ENCODE data around the gene CABCOCO1. TPM values are rescaled to one million over a fixed set of nuclear protein-coding genes. Genes with fewer than 3 reads are reported as not detected.

Gene CABCOCO1, protein sequence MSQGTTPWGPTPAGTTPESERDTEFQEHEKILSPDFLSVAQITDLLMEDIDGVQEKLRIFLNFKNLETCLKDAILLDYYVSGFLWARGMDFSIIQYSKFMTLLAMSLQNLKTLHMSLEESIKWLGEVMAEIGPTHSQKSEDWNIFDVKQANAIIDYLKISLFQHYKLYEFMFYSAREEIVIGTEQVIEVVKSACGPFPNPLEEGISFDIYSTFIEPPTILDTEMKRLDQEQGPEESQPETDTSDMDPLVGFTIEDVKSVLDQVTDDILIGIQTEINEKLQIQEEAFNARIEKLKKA
- 1.4 TPM for polyA plus RNA-seq (2013, experiment 1 of 2)
- polyA plus RNA-seq (2013, experiment 2 of 2): 1.4 TPM

DNA sequence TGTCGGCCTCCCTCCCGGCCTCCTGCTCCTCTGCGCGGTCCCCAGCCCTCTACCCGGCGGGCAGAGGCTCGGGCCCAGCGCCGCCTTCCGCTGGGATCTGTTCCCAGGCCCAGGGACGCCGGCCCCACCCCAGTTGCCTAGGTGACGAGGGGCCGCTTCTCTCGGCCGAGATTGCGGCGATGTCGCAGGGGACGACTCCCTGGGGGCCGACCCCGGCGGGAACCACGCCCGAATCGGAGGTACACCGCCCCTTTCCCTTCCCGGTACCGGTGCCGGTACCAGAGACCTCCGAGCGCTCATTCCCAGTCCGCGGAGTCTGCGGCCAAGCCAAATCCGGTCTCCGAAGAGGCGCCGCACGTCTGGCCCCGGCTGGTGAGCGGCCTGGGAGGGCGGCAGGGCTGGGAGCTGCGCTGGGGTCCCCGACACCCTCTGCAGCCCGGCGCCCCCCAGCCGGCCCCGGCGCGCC lies at the start of gene CABCOCO1:
CABCOCO1 (plus strand) TSS at position 136 of the 466 bp plus-strand sequence; CDS start at position 180, 44 bp downstream.
- WGBS, 2 experiments (ENCODE audit: insufficient coverage in 2 of 2): 1 to 3% methylated on average over 38 to 45 of the region's 51 CpGs
- Histone ChIP-seq H3K4me1 (ENCODE audit: control insufficient read depth, insufficient read depth, low read length, poor library complexity, severe bottlenecking) (no peaks in the 10 kb centered on the region), H3K4me3 (ENCODE audit: extremely low read depth, insufficient read depth, low read length, poor library complexity, severe bottlenecking) (peak within 1 kb of the TSS; percentile 52), H3K27ac (ENCODE audit: low read depth, low read length, severe bottlenecking) (peak within 1 kb of the TSS; percentile 48), H3K36me3 (ENCODE audit: control insufficient read depth, insufficient read depth, low read length) (no peaks in the 10 kb centered on the region), H3K9me3 (ENCODE audit: control insufficient read depth, low read length) (no peaks in the 10 kb centered on the region)

- no peaks in the 10 kb centered on the region for H3K4me1 ChIP-seq (ENCODE audit: control insufficient read depth, insufficient read depth, low read length, poor library complexity, severe bottlenecking)
- no peak overlapping the region for H3K27ac ChIP-seq (ENCODE audit: low read depth, low read length, severe bottlenecking)
- no CpG with 5 or more reads among the region's 2 CpGs for WGBS, 2 experiments (ENCODE audit: insufficient coverage in 2 of 2)
- no peak overlapping the region for H3K4me3 ChIP-seq (ENCODE audit: extremely low read depth, insufficient read depth, low read length, poor library complexity, severe bottlenecking)
- no peaks in the 10 kb centered on the region for H3K9me3 ChIP-seq (ENCODE audit: control insufficient read depth, low read length)
- H3K36me3 ChIP-seq (ENCODE audit: control insufficient read depth, insufficient read depth, low read length): no peaks in the 10 kb centered on the region
These were observed 49.1 kb upstream of the CABCOCO1 start for GRCh38 chr10:61613665-61614064.

DNA sequence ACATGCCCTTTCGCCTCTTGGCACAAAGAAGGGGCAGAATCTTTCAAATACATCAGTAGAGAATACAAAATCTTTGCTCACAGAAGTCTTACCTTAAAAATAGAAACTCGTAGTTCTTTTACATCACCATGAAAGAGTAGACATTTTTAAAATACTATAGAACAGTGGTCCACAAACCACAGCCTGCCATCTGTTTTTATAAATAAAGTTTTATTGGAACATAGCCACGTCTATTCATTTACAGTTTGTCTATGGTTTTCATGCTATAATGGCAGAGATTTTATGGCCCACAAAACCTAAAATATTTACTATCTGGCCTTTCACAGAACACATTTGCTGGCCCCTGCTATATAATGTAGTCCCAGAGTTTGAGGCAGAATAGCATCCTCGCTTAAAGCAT lies 46.1 kb upstream of the CABCOCO1 start:
- no peaks in the 10 kb centered on the region for H3K9me3 ChIP-seq (ENCODE audit: control insufficient read depth, low read length)
- no peak overlapping the region for H3K27ac ChIP-seq (ENCODE audit: low read depth, low read length, severe bottlenecking)
- no peaks in the 10 kb centered on the region for H3K4me1 ChIP-seq (ENCODE audit: control insufficient read depth, insufficient read depth, low read length, poor library complexity, severe bottlenecking)
- WGBS, 2 experiments (ENCODE audit: insufficient coverage in 2 of 2): 83 to 87% methylated on average over 2 to 3 of the region's 4 CpGs
- H3K36me3 ChIP-seq (ENCODE audit: control insufficient read depth, insufficient read depth, low read length): no peaks in the 10 kb centered on the region
- no peak overlapping the region for H3K4me3 ChIP-seq (ENCODE audit: extremely low read depth, insufficient read depth, low read length, poor library complexity, severe bottlenecking)

DNA sequence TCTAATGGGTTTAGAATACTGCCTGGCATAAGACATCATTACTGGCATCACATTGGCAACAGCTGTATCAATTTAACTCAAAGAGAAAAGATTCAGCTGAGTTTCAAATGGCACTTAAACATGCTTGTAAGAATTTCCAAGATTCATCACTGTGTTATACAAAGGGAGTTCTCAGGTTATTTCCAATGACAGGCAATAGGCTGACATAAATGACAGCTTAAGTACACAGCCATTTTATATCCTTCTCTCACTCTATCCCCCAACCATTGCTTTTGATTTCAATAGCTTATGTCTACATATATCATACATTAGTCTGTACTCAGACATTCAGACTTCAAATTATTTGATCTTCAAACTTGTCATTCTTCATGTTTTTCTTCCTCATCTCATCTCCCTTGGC lies 45.5 kb upstream of the CABCOCO1 start:
- no peak overlapping the region for H3K4me3 ChIP-seq (ENCODE audit: extremely low read depth, insufficient read depth, low read length, poor library complexity, severe bottlenecking)
- H3K9me3 ChIP-seq (ENCODE audit: control insufficient read depth, low read length): no peaks in the 10 kb centered on the region
- no peaks in the 10 kb centered on the region for H3K36me3 ChIP-seq (ENCODE audit: control insufficient read depth, insufficient read depth, low read length)
- no peaks in the 10 kb centered on the region for H3K4me1 ChIP-seq (ENCODE audit: control insufficient read depth, insufficient read depth, low read length, poor library complexity, severe bottlenecking)
- H3K27ac ChIP-seq (ENCODE audit: low read depth, low read length, severe bottlenecking): no peak overlapping the region

DNA sequence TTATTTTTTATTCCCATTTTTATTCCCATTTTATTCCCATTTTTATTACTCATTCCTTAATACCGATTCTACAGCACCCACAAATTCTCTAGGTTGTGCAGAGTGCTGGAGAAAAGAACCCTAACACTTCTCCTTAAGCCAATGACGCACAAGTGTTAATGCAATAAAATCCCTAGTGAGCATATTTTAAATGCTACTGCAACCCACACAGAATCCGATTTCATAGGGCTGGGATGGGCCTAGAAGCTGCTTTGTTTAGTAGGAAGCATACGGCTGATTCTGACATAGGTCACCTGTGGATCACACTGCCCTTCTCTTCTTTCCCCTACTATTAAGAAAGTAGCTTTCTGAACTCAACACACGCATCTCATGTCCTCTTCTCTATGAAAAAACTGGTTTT lies 45.1 kb upstream of the CABCOCO1 start:
- H3K4me3 ChIP-seq (ENCODE audit: extremely low read depth, insufficient read depth, low read length, poor library complexity, severe bottlenecking): no peak overlapping the region

GRCh38 chr10:61618388-61618961 lies 44.3 kb upstream of the CABCOCO1 start:
- 88% methylated on average over 1 of the region's 2 CpGs; no CpG with 5 or more reads in 1 of the 2 experiments for WGBS, 2 experiments (ENCODE audit: insufficient coverage in 2 of 2)
- Histone ChIP-seq H3K36me3 (ENCODE audit: control insufficient read depth, insufficient read depth, low read length) (no peaks in the 10 kb centered on the region), H3K4me1 (ENCODE audit: control insufficient read depth, insufficient read depth, low read length, poor library complexity, severe bottlenecking) (no peaks in the 10 kb centered on the region), H3K9me3 (ENCODE audit: control insufficient read depth, low read length) (no peaks in the 10 kb centered on the region), H3K27ac (ENCODE audit: low read depth, low read length, severe bottlenecking) (no peak overlapping the region), H3K4me3 (ENCODE audit: extremely low read depth, insufficient read depth, low read length, poor library complexity, severe bottlenecking) (no peak overlapping the region)

More for the DNA sequence above, 45.1 kb upstream of the CABCOCO1 start:
- no peaks in the 10 kb centered on the region for H3K4me1 ChIP-seq (ENCODE audit: control insufficient read depth, insufficient read depth, low read length, poor library complexity, severe bottlenecking)
- no peaks in the 10 kb centered on the region for H3K9me3 ChIP-seq (ENCODE audit: control insufficient read depth, low read length)
- 96 to 100% methylated on average over 1 to 3 of the region's 5 CpGs for WGBS, 2 experiments (ENCODE audit: insufficient coverage in 2 of 2)
- H3K36me3 ChIP-seq (ENCODE audit: control insufficient read depth, insufficient read depth, low read length): no peaks in the 10 kb centered on the region
- H3K27ac ChIP-seq (ENCODE audit: low read depth, low read length, severe bottlenecking): no peak overlapping the region

- no peaks in the 10 kb centered on the region for H3K9me3 ChIP-seq (ENCODE audit: control insufficient read depth, low read length)
- no peak overlapping the region for H3K27ac ChIP-seq (ENCODE audit: low read depth, low read length, severe bottlenecking)
These were observed 42.2 kb upstream of the CABCOCO1 start for GRCh38 chr10:61620506-61620905.

GRCh38 chr10:61621605-61622051 lies 41.1 kb upstream of the CABCOCO1 start:
- peaks cover 4% of the 10 kb centered on the region for H3K9me3 ChIP-seq (ENCODE audit: control insufficient read depth, low read length)
- no peaks in the 10 kb centered on the region for H3K4me1 ChIP-seq (ENCODE audit: control insufficient read depth, insufficient read depth, low read length, poor library complexity, severe bottlenecking)
- WGBS, 2 experiments (ENCODE audit: insufficient coverage in 2 of 2): 79 to 89% methylated on average over 8 to 10 of the region's 10 CpGs
- H3K36me3 ChIP-seq (ENCODE audit: control insufficient read depth, insufficient read depth, low read length): no peaks in the 10 kb centered on the region
- H3K27ac ChIP-seq (ENCODE audit: low read depth, low read length, severe bottlenecking): no peak overlapping the region
- H3K4me3 ChIP-seq (ENCODE audit: extremely low read depth, insufficient read depth, low read length, poor library complexity, severe bottlenecking): no peak overlapping the region

More at GRCh38 chr10:61620506-61620905, 42.2 kb upstream of the CABCOCO1 start:
- no peaks in the 10 kb centered on the region for H3K4me1 ChIP-seq (ENCODE audit: control insufficient read depth, insufficient read depth, low read length, poor library complexity, severe bottlenecking)
- H3K36me3 ChIP-seq (ENCODE audit: control insufficient read depth, insufficient read depth, low read length): no peaks in the 10 kb centered on the region
- H3K4me3 ChIP-seq (ENCODE audit: extremely low read depth, insufficient read depth, low read length, poor library complexity, severe bottlenecking): no peak overlapping the region

DNA sequence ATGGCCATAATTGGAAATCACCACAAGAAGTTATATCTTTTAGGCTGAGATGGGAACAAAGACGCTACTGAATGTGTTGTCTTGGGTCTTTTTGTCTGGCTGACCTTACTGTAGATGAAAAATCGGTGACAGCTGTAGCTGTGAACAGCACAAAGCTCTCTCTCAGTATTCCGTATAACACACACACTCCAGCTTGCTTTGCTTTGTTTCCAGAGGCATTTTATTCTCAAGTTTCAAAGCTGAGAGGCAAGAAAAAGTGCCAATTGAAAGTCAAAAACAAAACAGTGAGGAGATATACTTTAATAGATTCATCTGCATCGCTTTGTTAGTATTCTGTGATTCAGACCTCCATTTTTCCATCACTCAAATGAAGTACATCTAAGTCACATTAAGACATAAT lies 39.6 kb upstream of the CABCOCO1 start:
- no peaks in the 10 kb centered on the region for H3K4me1 ChIP-seq (ENCODE audit: control insufficient read depth, insufficient read depth, low read length, poor library complexity, severe bottlenecking)
- no peak overlapping the region for H3K4me3 ChIP-seq (ENCODE audit: extremely low read depth, insufficient read depth, low read length, poor library complexity, severe bottlenecking)
- H3K9me3 ChIP-seq (ENCODE audit: control insufficient read depth, low read length): peaks cover 4% of the 10 kb centered on the region
- peak overlapping the region; percentile 44 for H3K27ac ChIP-seq (ENCODE audit: low read depth, low read length, severe bottlenecking)
- H3K36me3 ChIP-seq (ENCODE audit: control insufficient read depth, insufficient read depth, low read length): no peaks in the 10 kb centered on the region
- 85% methylated on average over 2 of the region's 4 CpGs; no CpG with 5 or more reads in 1 of the 2 experiments for WGBS, 2 experiments (ENCODE audit: insufficient coverage in 2 of 2)

- no peak overlapping the region for H3K27ac ChIP-seq (ENCODE audit: low read depth, low read length, severe bottlenecking)
- H3K36me3 ChIP-seq (ENCODE audit: control insufficient read depth, insufficient read depth, low read length): no peaks in the 10 kb centered on the region
- H3K4me1 ChIP-seq (ENCODE audit: control insufficient read depth, insufficient read depth, low read length, poor library complexity, severe bottlenecking): peaks cover 11% of the 10 kb centered on the region
- 83 to 100% methylated on average over 1 of the region's 2 CpGs for WGBS, 2 experiments (ENCODE audit: insufficient coverage in 2 of 2)
- H3K4me3 ChIP-seq (ENCODE audit: extremely low read depth, insufficient read depth, low read length, poor library complexity, severe bottlenecking): no peak overlapping the region
- H3K9me3 ChIP-seq (ENCODE audit: control insufficient read depth, low read length): peaks cover 4% of the 10 kb centered on the region
These were observed 36.5 kb upstream of the CABCOCO1 start for GRCh38 chr10:61626209-61626608.

GRCh38 chr10:61627266-61627665 lies 35.5 kb upstream of the CABCOCO1 start:
- no peak overlapping the region for H3K27ac ChIP-seq (ENCODE audit: low read depth, low read length, severe bottlenecking)
- H3K9me3 ChIP-seq (ENCODE audit: control insufficient read depth, low read length): peaks cover 4% of the 10 kb centered on the region
- WGBS, 2 experiments (ENCODE audit: insufficient coverage in 2 of 2): 100% methylated on average over 2 of the region's 5 CpGs; no CpG with 5 or more reads in 1 of the 2 experiments
- H3K4me3 ChIP-seq (ENCODE audit: extremely low read depth, insufficient read depth, low read length, poor library complexity, severe bottlenecking): no peak overlapping the region
- no peaks in the 10 kb centered on the region for H3K36me3 ChIP-seq (ENCODE audit: control insufficient read depth, insufficient read depth, low read length)
- H3K4me1 ChIP-seq (ENCODE audit: control insufficient read depth, insufficient read depth, low read length, poor library complexity, severe bottlenecking): peaks cover 11% of the 10 kb centered on the region

Data from mesodermal cell (in vitro differentiated cells).